Aorta (tissue), 5 donors: ENCODE measurements around the gene RNLS. TPM values are rescaled to one million over a fixed set of nuclear protein-coding genes. Genes with fewer than 3 reads are reported as not detected.

Source experiments
- ATAC-seq: fragments of 200-7000 bp; cut with Tn5 transposase; one replicate; pipeline ENCODE4 v1.9.1; 2022; ENCODE audit warnings: moderate library complexity; ENCODE audit not compliant: low FRiP score
- DNase-seq, 2 donors: peaks; one replicate each; pipeline ENCODE4 v3.0.0-alpha.2; 2020
- H3K27ac ChIP-seq, 2 donors: one replicate each; pipeline ENCODE4 v1.5.1; 2013; ENCODE audit warnings: low read length in 2 of 2, mild to moderate bottlenecking in 2 of 2, moderate library complexity in 2 of 2, control low read depth in 1 of 2, inconsistent platforms in 1 of 2, low read depth in 1 of 2
- H3K27me3 ChIP-seq, 2 donors: one replicate each; pipeline ENCODE4 v1.6.1; 2013; ENCODE audit warnings: control low read depth in 1 of 2, low read length in 1 of 2, mild to moderate bottlenecking in 1 of 2, moderate library complexity in 1 of 2; ENCODE audit not compliant: insufficient read depth in 2 of 2, control insufficient read depth in 1 of 2
- H3K36me3 ChIP-seq, 2 donors: one replicate each; pipeline ENCODE4 v1.6.1; 2013; ENCODE audit warnings: control low read depth in 1 of 2, low read length in 1 of 2, mild to moderate bottlenecking in 1 of 2; ENCODE audit not compliant: insufficient read depth in 2 of 2, control insufficient read depth in 1 of 2
- H3K4me1 ChIP-seq, 2 donors: one replicate each; pipeline ENCODE4 v1.6.1; 2013; ENCODE audit warnings: low read length in 2 of 2, control low read depth in 1 of 2, mild to moderate bottlenecking in 1 of 2, moderate library complexity in 1 of 2; ENCODE audit not compliant: insufficient read depth in 2 of 2, control insufficient read depth in 1 of 2
- H3K4me3 ChIP-seq, 2 donors: one replicate each; pipeline ENCODE4 v1.5.1; 2013; ENCODE audit warnings: low read length in 2 of 2, control low read depth in 1 of 2, mild to moderate bottlenecking in 1 of 2
- H3K9me3 ChIP-seq: one replicate; pipeline ENCODE4 v1.6.1; 2013; ENCODE audit warnings: mild to moderate bottlenecking, low read length; ENCODE audit not compliant: control insufficient read depth
- WGBS, 2 donors: extraction: QIAGEN DNeasy Blood & Tissue Kit; methylation state at CpG; one replicate each; pipeline ENCODE4 v1.1.7; 2013; 5-methylcytosine and 5-hydroxymethylcytosine counted together
- intact Hi-C, 2 donors: fragments of 100-400 bp; cut with DNase I; formaldehyde crosslinking; loops; one replicate each; pipeline versions ENCODE4 v1.14.2 to v1.15.0; 2022
- polyA plus RNA-seq, 2 donors: library from polyadenylated mRNA; stranded (reverse); fragments of 200-250 nt; gene quantifications; one replicate each; pipeline ENCODE4 v1.2.3, GENCODE V29; 2013
- total RNA-seq, 2 donors: library from RNA; stranded (reverse); fragmentation: NEBNext Ultra II Directional; extraction: Animal tissue kit (Norgen Biotek cat#: 25700); gene quantifications; one replicate each; pipeline ENCODE4 v1.2.1, GENCODE V29; 2021
- donor health status: healthy with polysubstance abuse.
- donor health status: Bipolar disorder and iron deficiency.
- donor health status: DM: no; HTN: no; CAD: no.
- donor health status: DM: no; HTN: no; CAD: no.
- donor health status: DM: yes; HTN: yes; CAD: no.

RNLS gene
- total and polyA plus RNA-seq, 4 donors = 6.1 to 9.7 (median 9.5) TPM

DNA sequence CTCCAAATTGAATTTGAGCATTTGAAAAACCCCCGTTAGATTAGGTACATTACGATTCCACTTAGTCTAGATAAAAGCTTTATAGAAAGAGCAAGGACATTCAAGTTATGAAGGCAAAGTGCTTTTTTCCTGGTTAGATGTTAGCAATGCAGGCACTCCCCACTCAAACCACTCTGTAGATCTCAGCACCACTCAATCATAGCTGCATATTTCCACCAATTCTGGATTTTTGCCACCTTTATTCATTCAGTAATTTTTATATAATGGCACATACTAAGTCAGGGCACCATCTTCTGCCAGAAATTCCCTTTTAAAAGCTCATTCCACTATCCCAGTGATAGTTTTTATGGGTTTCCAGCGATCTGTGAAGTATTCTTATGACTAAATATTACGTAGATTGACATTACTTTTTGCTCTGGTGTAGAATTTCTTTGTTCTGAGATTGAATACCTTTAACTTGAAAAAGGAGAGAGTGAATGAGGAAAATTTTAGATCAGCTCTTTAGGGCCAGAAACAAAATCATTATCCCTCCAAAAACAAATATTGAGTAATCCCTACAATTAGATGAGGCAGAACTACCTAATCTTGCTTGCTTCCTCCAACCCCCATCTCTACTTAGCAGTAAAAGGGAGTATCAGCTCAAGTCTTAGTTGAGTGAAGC lies 51.6 kb downstream of the RNLS start:
- H3K27ac ChIP-seq = no peak overlapping the region
- DNase-seq = no peak
- H3K36me3 ChIP-seq = no peaks in the 10 kb centered on the region
- intact Hi-C loops = no loop called here
- no peaks in the 10 kb centered on the region for H3K27me3 ChIP-seq
- WGBS, 2 donors = 95 to 96% methylated on average over 4 of the region's 4 CpGs
- H3K4me3 ChIP-seq = no peak overlapping the region
- H3K9me3 ChIP-seq = no peaks in the 10 kb centered on the region
- no peaks in the 10 kb centered on the region for H3K4me1 ChIP-seq
- no peak for ATAC-seq

DNA sequence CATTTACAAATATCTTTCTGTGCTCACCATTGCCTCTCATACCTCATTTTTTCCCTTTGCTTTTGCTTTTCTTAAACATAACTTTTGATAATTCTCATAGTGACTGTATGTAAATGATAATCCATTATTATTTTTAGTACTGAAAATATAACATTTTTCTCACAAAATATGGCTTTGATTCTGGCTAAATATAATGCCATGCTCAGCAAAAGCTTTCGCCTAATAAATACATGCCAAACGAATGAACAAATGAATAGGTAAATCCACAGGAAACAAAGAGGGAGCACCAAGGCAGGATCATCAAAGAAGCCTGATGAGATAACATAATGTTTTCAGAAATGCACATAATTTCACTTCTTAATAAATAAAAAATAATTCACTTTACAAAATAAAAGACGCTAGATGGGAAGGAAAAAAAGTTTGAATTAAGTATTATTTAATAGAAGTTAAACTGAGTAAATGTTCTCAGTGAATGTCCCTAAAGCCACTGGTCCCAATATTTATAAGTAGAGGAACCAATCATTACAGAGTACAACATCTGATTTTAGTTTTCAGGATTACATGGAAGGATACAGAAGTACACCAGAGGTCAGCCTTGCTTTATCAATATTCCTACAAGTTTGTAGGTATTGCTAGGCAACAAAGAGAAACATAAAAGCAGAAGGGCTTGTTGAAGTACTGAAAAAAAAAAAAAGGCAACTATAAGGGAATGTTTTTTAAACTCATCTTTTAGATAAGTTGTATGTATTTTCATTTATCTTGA lies 52.3 kb downstream of the RNLS start:
- no peaks in the 10 kb centered on the region for H3K9me3 ChIP-seq
- H3K36me3 ChIP-seq = no peaks in the 10 kb centered on the region
- WGBS, 2 donors = 95 to 96% methylated on average over 3 of the region's 3 CpGs
- ATAC-seq (no peak), DNase-seq (no peak)
- intact Hi-C loops = no loop called here
- H3K27ac ChIP-seq = no peak overlapping the region
- H3K4me3 ChIP-seq = no peak overlapping the region
- H3K27me3 ChIP-seq = no peaks in the 10 kb centered on the region
- peaks cover 0 to under 1% of the 10 kb centered on the region in 2 donors for H3K4me1 ChIP-seq

DNA sequence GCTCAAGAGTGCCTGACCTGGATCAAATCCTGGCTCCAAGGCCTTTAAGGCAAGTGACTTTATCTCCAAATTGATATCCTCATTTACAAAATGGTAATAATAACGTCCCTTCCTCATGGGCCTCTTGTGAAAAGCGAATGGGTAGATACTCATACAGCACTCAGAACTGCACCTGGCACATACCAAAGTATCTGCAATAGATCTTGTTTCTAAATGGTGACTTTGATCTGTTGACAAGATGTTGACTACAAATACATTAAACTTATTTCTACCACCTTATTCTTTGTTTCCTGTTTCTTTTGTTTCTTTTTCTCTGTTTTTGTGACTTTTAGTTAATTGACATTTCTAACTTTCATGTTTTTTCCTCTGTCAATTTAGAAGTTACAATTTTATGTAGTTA lies 53.0 kb downstream of the RNLS start:
- no peak for DNase-seq
- Histone ChIP-seq H3K36me3 (no peaks in the 10 kb centered on the region), H3K9me3 (no peaks in the 10 kb centered on the region), H3K4me1 (peaks cover 0 to 2% of the 10 kb centered on the region in 2 donors), H3K4me3 (no peak overlapping the region), H3K27ac (no peak overlapping the region), H3K27me3 (no peaks in the 10 kb centered on the region)
- no peak for ATAC-seq
- intact Hi-C loops = no loop called here
- 84 to 87% methylated on average over 2 of the region's 2 CpGs for WGBS, 2 donors

DNA sequence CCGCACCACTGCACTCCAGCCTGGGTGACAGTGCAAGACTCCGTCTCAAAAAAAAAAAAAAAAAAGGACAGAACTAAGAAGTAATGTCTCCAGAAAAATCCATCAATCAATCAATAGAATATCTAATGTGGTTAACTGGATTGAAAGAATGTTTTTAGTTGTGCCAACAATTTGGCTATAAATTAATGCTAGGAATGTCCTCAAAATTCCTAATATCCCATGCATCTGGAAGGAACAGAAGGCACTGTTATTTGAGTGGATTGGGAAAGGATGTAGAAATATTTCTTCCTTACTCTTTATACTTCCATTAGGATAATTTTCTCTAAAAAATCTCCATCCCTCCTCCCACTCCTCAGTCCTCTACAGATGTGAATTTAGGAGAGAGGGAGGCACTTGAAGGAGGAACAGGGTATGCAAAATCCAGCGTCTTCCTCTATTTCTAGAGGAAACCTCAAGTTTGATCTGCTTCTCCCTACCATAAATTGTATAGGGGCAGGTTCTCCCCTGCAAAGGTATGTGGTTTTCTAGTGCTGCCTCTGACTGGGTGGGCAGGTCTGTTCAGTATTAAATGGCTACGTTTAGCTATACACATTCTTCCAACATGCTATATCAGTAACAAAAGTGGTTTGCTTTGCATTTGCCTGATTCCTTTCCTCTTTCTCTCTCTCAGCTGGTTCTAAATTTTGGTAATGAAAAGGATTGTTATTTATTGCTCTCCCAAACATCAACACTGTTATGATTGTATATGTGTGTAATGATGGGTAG lies 54.1 kb downstream of the RNLS start:
- intact Hi-C loops = loop anchor here in 1 of 2 donors (10.0 kb wide), 1 partner anchor 104 kb away; no protein-coding TSS in a partner anchor
- DNase-seq = no peak
- H3K27ac ChIP-seq = no peak overlapping the region
- no peak for ATAC-seq
- no peaks in the 10 kb centered on the region for H3K36me3 ChIP-seq
- peaks cover 0 to 2% of the 10 kb centered on the region in 2 donors for H3K4me1 ChIP-seq
- 58 to 76% methylated on average over 4 of the region's 4 CpGs for WGBS, 2 donors
- H3K4me3 ChIP-seq = no peak overlapping the region
- H3K27me3 ChIP-seq = no peaks in the 10 kb centered on the region
- no peaks in the 10 kb centered on the region for H3K9me3 ChIP-seq

DNA sequence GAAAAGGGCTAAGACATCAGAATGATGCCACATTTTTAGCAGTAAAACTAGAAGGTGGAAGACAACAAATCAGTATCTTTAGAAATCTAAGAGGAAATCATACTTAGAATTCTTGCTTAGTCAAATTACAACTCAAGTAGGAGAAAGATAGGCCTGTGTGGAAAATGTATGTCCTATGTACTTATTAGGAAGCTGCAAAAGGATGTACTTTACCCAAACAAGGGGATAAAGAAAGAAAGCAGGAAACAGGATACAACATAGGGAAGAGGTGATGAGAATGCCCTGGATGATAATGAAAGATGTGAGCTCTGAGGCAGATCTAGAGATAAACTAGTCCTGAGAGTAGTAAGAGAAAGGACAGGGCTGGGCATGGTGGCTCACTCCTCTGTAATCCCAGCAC lies 54.9 kb downstream of the RNLS start:
- no peak for DNase-seq
- Histone ChIP-seq H3K27ac (no peak overlapping the region), H3K9me3 (no peaks in the 10 kb centered on the region), H3K27me3 (no peaks in the 10 kb centered on the region), H3K4me3 (no peak overlapping the region), H3K36me3 (no peaks in the 10 kb centered on the region), H3K4me1 (peaks cover 0 to 2% of the 10 kb centered on the region in 2 donors)
- no peak for ATAC-seq
- intact Hi-C loops = loop anchor here in 1 of 2 donors (10.0 kb wide), 1 partner anchor 103 kb away; no protein-coding TSS in a partner anchor

DNA sequence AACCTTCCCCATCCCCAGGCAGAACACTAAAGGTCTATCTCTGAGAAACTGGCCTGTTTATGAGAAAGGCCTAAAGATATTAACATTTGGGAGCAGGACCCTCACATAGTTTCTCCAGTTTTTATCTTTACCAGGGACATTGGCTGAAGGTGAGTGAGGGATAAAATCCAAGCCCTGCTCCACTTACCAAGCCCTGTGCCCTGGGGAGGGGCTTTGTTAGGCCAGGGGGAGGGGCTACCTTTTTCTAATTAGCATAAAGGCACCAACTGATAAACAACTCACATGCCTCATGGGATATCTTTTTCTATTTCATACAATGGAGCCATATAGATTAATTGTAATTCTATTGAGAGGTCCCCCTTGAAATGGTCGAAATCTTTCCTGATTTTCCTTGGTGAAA lies 55.9 kb downstream of the RNLS start:
- intact Hi-C loops = loop anchor here in 1 of 2 donors (10.0 kb wide), 1 partner anchor 102 kb away; no protein-coding TSS in a partner anchor
- 93 to 94% methylated on average over 1 of the region's 1 CpG for WGBS, 2 donors

DNA sequence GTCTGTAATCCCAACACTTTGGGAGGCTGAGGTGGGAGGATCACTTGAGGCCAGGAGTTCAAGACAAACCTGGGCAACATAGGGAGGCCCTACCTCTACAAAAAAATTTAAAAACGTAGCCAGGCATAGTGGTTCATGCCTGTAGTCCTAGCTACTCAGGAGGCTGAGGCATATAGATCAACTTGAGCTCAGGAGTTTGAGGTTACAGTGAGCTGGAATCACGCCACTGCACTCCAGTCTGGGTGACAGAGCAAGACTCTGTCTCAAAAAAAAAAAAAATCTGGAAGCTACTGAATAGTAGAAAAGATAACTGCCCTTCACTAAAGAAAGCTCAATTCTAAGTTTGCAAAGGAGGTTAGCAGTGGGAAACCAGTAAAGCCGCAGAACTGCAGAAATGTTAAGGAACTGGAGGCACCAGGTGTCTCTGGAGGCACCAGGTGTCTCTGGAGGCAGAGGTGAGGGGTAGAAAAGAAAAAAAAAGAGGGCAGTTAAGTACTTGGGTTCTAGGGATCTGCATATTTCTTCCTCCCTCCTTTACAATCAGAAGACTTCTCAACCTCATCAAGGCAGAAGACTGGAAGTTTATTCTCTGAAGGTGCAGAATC lies 56.5 kb downstream of the RNLS start:
- H3K4me3 ChIP-seq = no peak overlapping the region
- intact Hi-C loops = loop anchor here in 1 of 2 donors (10.0 kb wide), 1 partner anchor 102 kb away; no protein-coding TSS in a partner anchor
- ATAC-seq = no peak
- no peaks in the 10 kb centered on the region for H3K9me3 ChIP-seq
- 91% methylated on average over 3 of the region's 3 CpGs for WGBS, 2 donors
- no peaks in the 10 kb centered on the region for H3K36me3 ChIP-seq
- H3K4me1 ChIP-seq = peaks cover 0 to 2% of the 10 kb centered on the region in 2 donors
- H3K27ac ChIP-seq = no peak overlapping the region
- DNase-seq = no peak
- no peaks in the 10 kb centered on the region for H3K27me3 ChIP-seq

More for the DNA sequence above, 55.9 kb downstream of the RNLS start:
- Histone ChIP-seq H3K4me3 (no peak overlapping the region), H3K27ac (no peak overlapping the region), H3K9me3 (no peaks in the 10 kb centered on the region), H3K4me1 (peaks cover 0 to 2% of the 10 kb centered on the region in 2 donors), H3K27me3 (no peaks in the 10 kb centered on the region), H3K36me3 (no peaks in the 10 kb centered on the region)
- ATAC-seq (no peak), DNase-seq (no peak)

DNA sequence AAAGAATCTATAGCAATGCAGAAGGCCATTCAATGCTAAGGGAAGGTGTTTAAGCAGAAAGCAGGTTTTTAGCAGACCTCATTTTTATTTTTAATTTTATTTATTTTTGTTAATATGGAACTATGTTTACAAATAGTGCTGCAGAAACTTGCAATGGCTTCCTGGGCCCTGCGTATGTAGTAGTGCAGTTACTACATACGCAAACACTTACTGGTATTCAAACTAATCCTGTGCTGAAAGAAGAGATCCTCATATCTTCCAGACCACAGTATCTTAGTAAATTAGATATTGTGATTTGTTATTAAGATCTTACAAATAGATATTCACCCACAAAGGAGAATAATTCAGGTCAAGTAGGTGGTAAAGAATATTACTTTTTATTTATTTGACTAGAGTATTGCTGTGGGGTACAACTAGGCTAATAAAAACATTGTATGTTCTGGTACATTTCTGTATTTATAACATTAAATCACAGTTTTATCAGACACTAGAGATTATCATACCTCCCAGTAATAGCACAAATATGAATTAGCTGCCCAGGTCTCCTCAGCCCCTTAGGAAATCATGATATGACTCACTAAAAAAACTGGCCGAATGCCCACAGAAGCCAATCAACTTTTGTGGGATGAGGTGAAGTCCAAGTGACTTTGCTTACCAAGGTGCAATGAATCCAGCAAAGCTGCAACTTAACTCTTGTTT lies 57.6 kb downstream of the RNLS start:
- Histone ChIP-seq H3K27me3 (no peaks in the 10 kb centered on the region), H3K4me3 (no peak overlapping the region), H3K9me3 (no peaks in the 10 kb centered on the region), H3K36me3 (no peaks in the 10 kb centered on the region), H3K27ac (no peak overlapping the region), H3K4me1 (peaks cover 0 to 2% of the 10 kb centered on the region in 2 donors)
- no peak for DNase-seq
- WGBS, 2 donors = 74 to 75% methylated on average over 3 of the region's 3 CpGs
- intact Hi-C loops = loop anchor here in 1 of 2 donors (10.0 kb wide), 1 partner anchor 101 kb away; no protein-coding TSS in a partner anchor
- no peak for ATAC-seq
